HEK293 (cell line): Measurements from ENCODE around the gene CSTPP1.

Source experiments
- CTCF ChIA-PET: fragments of 350-600 bp; formaldehyde crosslinking; extraction: SDS; loops from one replicate; lab custom pipeline; 2021; ENCODE audit warnings: antibody characterized with exemption; lab: Yijun Ruan, JAX
- POLR2A ChIA-PET: fragments of 300-600 bp; formaldehyde crosslinking; extraction: SDS; loops from one replicate; lab custom pipeline; 2020; ENCODE audit warnings: antibody characterized with exemption, inconsistent platforms; lab: Yijun Ruan, JAX
- H3K27ac ChIP-seq: fragments of 200-500 bp; sonication (Bioruptor generic); 2 replicates; pipeline ENCODE4 v1.5.1; 2014; ENCODE audit warnings: low read depth, low read length, control low read depth, inconsistent platforms; ENCODE audit errors: extremely low read depth
- H3K36me3 ChIP-seq, 2 experiments: fragments of 200-500 bp in 1 of 2; sonication (Bioruptor generic) in 1 of 2; 1 replicate in 1 of 2; 2 replicates in 1 of 2; pipeline ENCODE4 v1.5.1; 2014 to 2017; ENCODE audit warnings: inconsistent platforms in 2 of 2, low read length in 2 of 2; ENCODE audit not compliant: control insufficient read depth in 2 of 2, insufficient read depth in 1 of 2
- H3K4me1 ChIP-seq: fragments of 200-500 bp; sonication (Bioruptor generic); 2 replicates; pipeline ENCODE4 v1.5.1; 2014; ENCODE audit warnings: mild to moderate bottlenecking, low read length, inconsistent platforms; ENCODE audit not compliant: control insufficient read depth, insufficient read depth
- H3K4me3 ChIP-seq: 2 replicates; pipeline ENCODE4 v1.5.1; 2011; ENCODE audit warnings: low read depth, mild to moderate bottlenecking, control low read depth, low read length, moderate library complexity
- H3K9me3 ChIP-seq: fragments of 200-500 bp; sonication (Bioruptor generic); 2 replicates; pipeline ENCODE4 v1.5.1; 2014; ENCODE audit warnings: low read depth, low read length, inconsistent platforms; ENCODE audit not compliant: control insufficient read depth, insufficient read depth
- HOXD13 ChIP-seq: sonication (generic); formaldehyde crosslinking; IDR thresholded peaks from 2 replicates; pipeline ENCODE4 v1.8.0; 2022; ENCODE audit warnings: missing genetic modification reagents, borderline replicate concordance
- MEIS1 ChIP-seq: sonication (generic); formaldehyde crosslinking; IDR thresholded peaks from 2 replicates; pipeline ENCODE4 v1.8.1; 2022; ENCODE audit warnings: missing genetic modification reagents, mild to moderate bottlenecking, borderline replicate concordance
- ZBTB17 ChIP-seq: fragments of 450-650 bp; formaldehyde crosslinking; IDR thresholded peaks from 2 replicates; pipeline ENCODE4 v1.5.1; 2016; ENCODE audit warnings: missing biosample characterization, missing genetic modification characterization
- ZBTB20 ChIP-seq: fragments of 450-650 bp; formaldehyde crosslinking; IDR thresholded peaks from 2 replicates; pipeline ENCODE4 v1.5.1; 2016; ENCODE audit warnings: missing biosample characterization, missing genetic modification characterization
- ZIC2 ChIP-seq: fragments of 450-650 bp; formaldehyde crosslinking; IDR thresholded peaks from 2 replicates; pipeline ENCODE4 v1.5.1; 2016; ENCODE audit warnings: missing biosample characterization, missing genetic modification characterization
- ZNF114 ChIP-seq: fragments of 450-650 bp; formaldehyde crosslinking; IDR thresholded peaks from 2 replicates; pipeline ENCODE4 v1.5.0; 2017; ENCODE audit warnings: missing biosample characterization, missing genetic modification characterization
- ZNF133 ChIP-seq: fragments of 450-650 bp; formaldehyde crosslinking; IDR thresholded peaks from 2 replicates; pipeline ENCODE4 v1.5.1; 2016; ENCODE audit warnings: missing biosample characterization, missing genetic modification characterization
- ZNF202 ChIP-seq: fragments of 450-650 bp; formaldehyde crosslinking; IDR thresholded peaks from 2 replicates; pipeline ENCODE4 v1.5.1; 2016; ENCODE audit warnings: missing biosample characterization, missing genetic modification characterization, borderline replicate concordance
- ZNF211 ChIP-seq: fragments of 450-650 bp; formaldehyde crosslinking; IDR thresholded peaks from 2 replicates; pipeline ENCODE4 v1.5.1; 2016; ENCODE audit warnings: low read depth, missing biosample characterization, missing genetic modification characterization
- ZNF274 ChIP-seq, 2 experiments: fragments of 200-500 bp in 1 of 2; fragments of 450-650 bp in 1 of 2; sonication (Bioruptor generic) in 1 of 2; formaldehyde crosslinking in 1 of 2; IDR thresholded peaks; 2 replicates each; pipeline versions ENCODE4 v1.5.1 to v1.6.1; 2014 to 2016; ENCODE audit warnings: borderline replicate concordance in 1 of 2, inconsistent platforms in 1 of 2, low read length in 1 of 2, missing biosample characterization in 1 of 2, missing genetic modification characterization in 1 of 2
- ZNF366 ChIP-seq: fragments of 450-650 bp; formaldehyde crosslinking; conservative IDR thresholded peaks from 2 replicates; pipeline ENCODE4 v1.5.1; 2016; ENCODE audit warnings: missing biosample characterization, missing genetic modification characterization
- ZNF394 ChIP-seq: fragments of 450-650 bp; formaldehyde crosslinking; IDR thresholded peaks from 2 replicates; pipeline ENCODE4 v1.5.1; 2016; ENCODE audit warnings: missing biosample characterization, missing genetic modification characterization, mild to moderate bottlenecking, moderate library complexity, borderline replicate concordance
- ZNF596 ChIP-seq: fragments of 450-650 bp; IDR thresholded peaks from 2 replicates; pipeline ENCODE4 v1.5.0; 2018; ENCODE audit warnings: missing biosample characterization, mild to moderate bottlenecking, missing genetic modification characterization, moderate library complexity
- ZNF654 ChIP-seq: fragments of 450-650 bp; formaldehyde crosslinking; IDR thresholded peaks from 2 replicates; pipeline ENCODE4 v1.5.1; 2016; ENCODE audit warnings: low read depth, missing biosample characterization, missing genetic modification characterization
- TF ChIP-seq, protein P1 (sequence below): fragments of 450-650 bp; formaldehyde crosslinking; conservative IDR thresholded peaks from 2 replicates; pipeline ENCODE4 v1.5.1; 2016; ENCODE audit warnings: low read depth, missing biosample characterization, missing genetic modification characterization
- TF ChIP-seq, protein P2 (sequence below): fragments of 450-650 bp; formaldehyde crosslinking; IDR thresholded peaks from 2 replicates; pipeline ENCODE4 v1.5.1; 2016; ENCODE audit warnings: missing biosample characterization, missing genetic modification characterization
- TF ChIP-seq, protein P3 (sequence below): fragments of 450-650 bp; formaldehyde crosslinking; IDR thresholded peaks from 2 replicates; pipeline ENCODE4 v1.5.0; 2017; ENCODE audit warnings: missing biosample characterization, missing genetic modification characterization, borderline replicate concordance
- TF ChIP-seq, protein P4 (sequence below): fragments of 450-650 bp; formaldehyde crosslinking; IDR thresholded peaks from 2 replicates; pipeline ENCODE4 v1.5.1; 2016; ENCODE audit warnings: missing biosample characterization, missing genetic modification characterization

Gene CSTPP1

DNA sequence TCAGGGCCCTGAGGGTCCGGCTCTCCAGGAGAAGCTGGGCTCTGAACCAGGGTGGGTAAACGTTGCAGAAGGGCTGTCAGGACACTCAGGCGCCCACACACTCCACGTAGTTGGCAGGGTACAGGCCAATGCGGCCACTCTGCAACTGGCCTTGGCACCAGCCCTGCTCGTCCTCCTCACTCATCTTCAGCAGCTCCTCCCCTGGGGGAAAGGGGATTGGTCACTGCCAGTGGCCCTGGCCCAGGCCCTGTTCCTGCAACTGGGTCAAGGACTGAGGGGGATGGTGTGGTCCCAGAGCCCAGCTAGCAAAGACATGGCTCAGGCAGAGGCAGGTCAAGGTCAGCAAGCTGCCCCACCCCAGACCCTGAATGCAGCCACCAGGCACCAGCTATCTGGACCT is 241.3 kb downstream of the CSTPP1 start:
- no peaks in the 10 kb centered on the region for H3K4me1 ChIP-seq

DNA sequence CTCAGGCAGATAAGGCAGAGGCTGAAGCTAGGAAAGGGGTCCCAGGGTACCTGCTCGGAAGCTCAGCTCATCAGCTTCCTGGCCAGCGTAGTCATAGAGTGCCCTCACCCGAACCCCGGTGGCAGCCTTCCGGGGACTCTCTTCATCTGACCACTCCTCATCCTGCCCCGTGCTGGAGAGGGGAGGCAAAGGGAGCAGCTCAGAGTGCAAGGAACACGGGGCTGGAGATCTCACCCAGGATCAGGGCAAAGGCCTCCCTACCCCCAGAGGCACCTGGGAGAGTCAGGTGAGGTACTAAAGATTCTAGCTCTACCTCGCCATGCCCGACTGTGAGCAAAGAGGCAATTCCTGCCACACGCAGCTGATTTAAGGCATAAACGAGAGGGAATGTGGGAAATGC is 241.8 kb downstream of the CSTPP1 start:
- ChIA-PET CTCF (interaction anchor here (0.5 to 4.0 kb wide), 13 partner anchors 10 to 179 kb away, joined by 3 to 25 read pairs (median 5); partner anchors contain the start of genes ACP2 and NR1H3), POLR2A (interaction anchor here (1.7 to 4.4 kb wide), 4 partner anchors 37 to 70 kb away, joined by 3 to 45 read pairs (median 6); partner anchors contain the start of genes ACP2 and DDB2)
- Histone ChIP-seq H3K27ac (no peak overlapping the region), H3K4me1 (no peaks in the 10 kb centered on the region), H3K36me3 (peaks cover 0 to 62% of the 10 kb centered on the region in 2 experiments; a peak in 1 of 3 replicates), H3K9me3 (no peaks in the 10 kb centered on the region), H3K4me3 (no peak overlapping the region)
- TF ChIP-seq ZNF133 (tag by site-specific recombination) (no peak), ZNF211 (tag by site-specific recombination) (no peak), ZBTB20 (no peak), ZNF274 (IDR thresholded peaks at IDR 0.05; ENCODE audit: low read length) (no peak), ZNF274 (tag by site-specific recombination; IDR thresholded peaks at IDR 0.05; ENCODE audit: borderline replicate concordance) (no peak)

More for the DNA sequence above, 241.3 kb downstream of the CSTPP1 start:
- TF ChIP-seq ZNF394 (tag by site-specific recombination) (no peak), ZIC2 (no peak), ZNF202 (tag by site-specific recombination) (no peak), ZNF114 (no peak)
- TF ChIP-seq, protein P1, sequence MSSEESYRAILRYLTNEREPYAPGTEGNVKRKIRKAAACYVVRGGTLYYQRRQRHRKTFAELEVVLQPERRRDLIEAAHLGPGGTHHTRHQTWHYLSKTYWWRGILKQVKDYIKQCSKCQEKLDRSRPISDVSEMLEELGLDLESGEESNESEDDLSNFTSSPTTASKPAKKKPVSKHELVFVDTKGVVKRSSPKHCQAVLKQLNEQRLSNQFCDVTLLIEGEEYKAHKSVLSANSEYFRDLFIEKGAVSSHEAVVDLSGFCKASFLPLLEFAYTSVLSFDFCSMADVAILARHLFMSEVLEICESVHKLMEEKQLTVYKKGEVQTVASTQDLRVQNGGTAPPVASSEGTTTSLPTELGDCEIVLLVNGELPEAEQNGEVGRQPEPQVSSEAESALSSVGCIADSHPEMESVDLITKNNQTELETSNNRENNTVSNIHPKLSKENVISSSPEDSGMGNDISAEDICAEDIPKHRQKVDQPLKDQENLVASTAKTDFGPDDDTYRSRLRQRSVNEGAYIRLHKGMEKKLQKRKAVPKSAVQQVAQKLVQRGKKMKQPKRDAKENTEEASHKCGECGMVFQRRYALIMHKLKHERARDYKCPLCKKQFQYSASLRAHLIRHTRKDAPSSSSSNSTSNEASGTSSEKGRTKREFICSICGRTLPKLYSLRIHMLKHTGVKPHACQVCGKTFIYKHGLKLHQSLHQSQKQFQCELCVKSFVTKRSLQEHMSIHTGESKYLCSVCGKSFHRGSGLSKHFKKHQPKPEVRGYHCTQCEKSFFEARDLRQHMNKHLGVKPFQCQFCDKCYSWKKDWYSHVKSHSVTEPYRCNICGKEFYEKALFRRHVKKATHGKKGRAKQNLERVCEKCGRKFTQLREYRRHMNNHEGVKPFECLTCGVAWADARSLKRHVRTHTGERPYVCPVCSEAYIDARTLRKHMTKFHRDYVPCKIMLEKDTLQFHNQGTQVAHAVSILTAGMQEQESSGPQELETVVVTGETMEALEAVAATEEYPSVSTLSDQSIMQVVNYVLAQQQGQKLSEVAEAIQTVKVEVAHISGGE (tag by site-specific recombination), result no peak
- TF ChIP-seq, all 188 proteins: peak for 0
- Histone ChIP-seq H3K36me3 (peaks cover 0 to 65% of the 10 kb centered on the region in 2 experiments; a peak in 1 of 3 replicates), H3K9me3 (no peaks in the 10 kb centered on the region), H3K4me3 (no peak overlapping the region), H3K27ac (peak overlapping the region; percentile 49; the same call in 1 of the 2 replicates)
- CTCF ChIA-PET, result interaction anchor here (0.6 to 4.0 kb wide), 14 partner anchors 10 to 280 kb away, joined by 3 to 25 read pairs (median 4); partner anchors contain the start of genes ACP2 and NR1H3
- POLR2A ChIA-PET, result interaction anchor here (1.7 to 4.4 kb wide), 4 partner anchors 37 to 71 kb away, joined by 3 to 45 read pairs (median 6); partner anchors contain the start of genes ACP2 and DDB2

DNA sequence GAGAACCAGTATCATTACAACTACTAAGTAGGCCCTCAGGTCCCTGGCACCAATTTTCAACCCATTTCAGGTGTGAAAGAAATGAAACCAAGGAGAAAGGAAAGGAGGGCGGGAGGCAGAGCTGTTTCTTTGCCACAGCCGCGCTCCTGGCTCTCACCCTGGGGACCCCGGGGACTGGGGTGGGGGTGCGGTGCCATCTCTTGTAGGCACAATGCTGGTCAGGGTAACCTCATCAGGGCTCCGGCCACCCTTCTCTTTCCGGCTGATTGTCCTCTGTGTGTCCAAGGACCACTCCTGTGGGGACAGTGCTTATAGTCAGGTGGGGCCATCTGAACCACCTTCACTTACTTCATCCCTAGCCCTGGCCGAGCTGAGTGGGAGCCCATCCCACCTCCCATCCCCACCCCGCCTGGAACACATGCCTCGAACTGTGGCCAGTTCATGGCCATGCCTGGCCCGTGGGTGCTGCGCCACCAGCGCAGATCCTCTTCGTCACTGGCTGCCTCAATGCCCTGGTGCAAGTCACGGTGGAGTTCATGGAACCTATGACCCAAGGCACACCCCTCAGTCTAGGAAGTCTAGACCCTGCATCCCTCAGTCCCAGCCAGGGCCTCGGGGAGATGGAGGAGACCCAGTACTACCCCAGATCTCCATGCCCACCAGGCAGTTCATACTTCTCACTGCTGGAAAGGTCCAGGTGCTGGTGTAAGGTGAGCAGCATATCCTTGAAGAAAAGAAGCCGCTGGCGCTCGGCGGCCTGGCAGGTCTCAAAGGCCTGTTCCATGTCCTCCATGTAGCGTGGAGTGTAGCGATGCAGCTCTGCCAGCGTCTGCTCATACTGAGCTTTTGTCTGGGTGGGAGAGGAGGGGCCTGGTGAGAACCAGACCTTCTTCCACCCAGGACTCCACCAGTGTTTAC is 242.4 kb downstream of the CSTPP1 start:
- Histone ChIP-seq H3K4me1 (no peaks in the 10 kb centered on the region), H3K36me3 (peaks cover 0 to 60% of the 10 kb centered on the region in 2 experiments; a peak in 2 of 3 replicates), H3K9me3 (no peaks in the 10 kb centered on the region), H3K4me3 (no peak overlapping the region), H3K27ac (no peak overlapping the region)
- ChIA-PET POLR2A (interaction anchor here (0.7 to 4.4 kb wide), 8 partner anchors 36 to 97 kb away, joined by 3 to 45 read pairs (median 4); partner anchors contain the start of genes ACP2 and DDB2), CTCF (interaction anchor here (0.5 to 4.0 kb wide), 22 partner anchors 9 to 246 kb away, joined by 3 to 25 read pairs (median 4); partner anchors contain the start of genes ACP2, DDB2 and NR1H3)
- no peak for TF ChIP-seq ZNF654
- TF ChIP-seq, protein P2, sequence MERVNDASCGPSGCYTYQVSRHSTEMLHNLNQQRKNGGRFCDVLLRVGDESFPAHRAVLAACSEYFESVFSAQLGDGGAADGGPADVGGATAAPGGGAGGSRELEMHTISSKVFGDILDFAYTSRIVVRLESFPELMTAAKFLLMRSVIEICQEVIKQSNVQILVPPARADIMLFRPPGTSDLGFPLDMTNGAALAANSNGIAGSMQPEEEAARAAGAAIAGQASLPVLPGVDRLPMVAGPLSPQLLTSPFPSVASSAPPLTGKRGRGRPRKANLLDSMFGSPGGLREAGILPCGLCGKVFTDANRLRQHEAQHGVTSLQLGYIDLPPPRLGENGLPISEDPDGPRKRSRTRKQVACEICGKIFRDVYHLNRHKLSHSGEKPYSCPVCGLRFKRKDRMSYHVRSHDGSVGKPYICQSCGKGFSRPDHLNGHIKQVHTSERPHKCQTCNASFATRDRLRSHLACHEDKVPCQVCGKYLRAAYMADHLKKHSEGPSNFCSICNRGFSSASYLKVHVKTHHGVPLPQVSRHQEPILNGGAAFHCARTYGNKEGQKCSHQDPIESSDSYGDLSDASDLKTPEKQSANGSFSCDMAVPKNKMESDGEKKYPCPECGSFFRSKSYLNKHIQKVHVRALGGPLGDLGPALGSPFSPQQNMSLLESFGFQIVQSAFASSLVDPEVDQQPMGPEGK, result no peak
- no peak for TF ChIP-seq ZBTB17 (tag by site-specific recombination)
- TF ChIP-seq, protein P3, sequence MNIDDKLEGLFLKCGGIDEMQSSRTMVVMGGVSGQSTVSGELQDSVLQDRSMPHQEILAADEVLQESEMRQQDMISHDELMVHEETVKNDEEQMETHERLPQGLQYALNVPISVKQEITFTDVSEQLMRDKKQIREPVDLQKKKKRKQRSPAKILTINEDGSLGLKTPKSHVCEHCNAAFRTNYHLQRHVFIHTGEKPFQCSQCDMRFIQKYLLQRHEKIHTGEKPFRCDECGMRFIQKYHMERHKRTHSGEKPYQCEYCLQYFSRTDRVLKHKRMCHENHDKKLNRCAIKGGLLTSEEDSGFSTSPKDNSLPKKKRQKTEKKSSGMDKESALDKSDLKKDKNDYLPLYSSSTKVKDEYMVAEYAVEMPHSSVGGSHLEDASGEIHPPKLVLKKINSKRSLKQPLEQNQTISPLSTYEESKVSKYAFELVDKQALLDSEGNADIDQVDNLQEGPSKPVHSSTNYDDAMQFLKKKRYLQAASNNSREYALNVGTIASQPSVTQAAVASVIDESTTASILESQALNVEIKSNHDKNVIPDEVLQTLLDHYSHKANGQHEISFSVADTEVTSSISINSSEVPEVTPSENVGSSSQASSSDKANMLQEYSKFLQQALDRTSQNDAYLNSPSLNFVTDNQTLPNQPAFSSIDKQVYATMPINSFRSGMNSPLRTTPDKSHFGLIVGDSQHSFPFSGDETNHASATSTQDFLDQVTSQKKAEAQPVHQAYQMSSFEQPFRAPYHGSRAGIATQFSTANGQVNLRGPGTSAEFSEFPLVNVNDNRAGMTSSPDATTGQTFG (tag by site-specific recombination), result no peak
- no peak for TF ChIP-seq HOXD13 (CRISPR knock-in tag)
- no peak for TF ChIP-seq ZNF366 (tag by site-specific recombination)
- TF ChIP-seq, protein P4, sequence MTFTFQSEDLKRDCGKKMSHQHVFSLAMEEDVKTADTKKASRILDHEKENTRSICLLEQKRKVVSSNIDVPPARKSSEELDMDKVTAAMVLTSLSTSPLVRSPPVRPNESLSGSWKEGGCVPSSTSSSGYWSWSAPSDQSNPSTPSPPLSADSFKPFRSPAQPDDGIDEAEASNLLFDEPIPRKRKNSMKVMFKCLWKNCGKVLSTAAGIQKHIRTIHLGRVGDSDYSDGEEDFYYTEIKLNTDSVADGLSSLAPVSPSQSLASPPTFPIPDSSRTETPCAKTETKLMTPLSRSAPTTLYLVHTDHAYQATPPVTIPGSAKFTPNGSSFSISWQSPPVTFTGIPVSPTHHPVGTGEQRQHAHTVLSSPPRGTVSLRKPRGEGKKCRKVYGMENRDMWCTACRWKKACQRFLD (tag by site-specific recombination), result no peak
- TF ChIP-seq ZNF596, result no peak
- no peak for TF ChIP-seq MEIS1 (CRISPR knock-in tag)
